Measurements from ENCODE around the gene SSTR5.

The SSTR5 gene

GRCh38 chr16:1061769-1062505 is 10.6 kb upstream of the SSTR5 start:
- TF ChIP-seq, protein P1, sequence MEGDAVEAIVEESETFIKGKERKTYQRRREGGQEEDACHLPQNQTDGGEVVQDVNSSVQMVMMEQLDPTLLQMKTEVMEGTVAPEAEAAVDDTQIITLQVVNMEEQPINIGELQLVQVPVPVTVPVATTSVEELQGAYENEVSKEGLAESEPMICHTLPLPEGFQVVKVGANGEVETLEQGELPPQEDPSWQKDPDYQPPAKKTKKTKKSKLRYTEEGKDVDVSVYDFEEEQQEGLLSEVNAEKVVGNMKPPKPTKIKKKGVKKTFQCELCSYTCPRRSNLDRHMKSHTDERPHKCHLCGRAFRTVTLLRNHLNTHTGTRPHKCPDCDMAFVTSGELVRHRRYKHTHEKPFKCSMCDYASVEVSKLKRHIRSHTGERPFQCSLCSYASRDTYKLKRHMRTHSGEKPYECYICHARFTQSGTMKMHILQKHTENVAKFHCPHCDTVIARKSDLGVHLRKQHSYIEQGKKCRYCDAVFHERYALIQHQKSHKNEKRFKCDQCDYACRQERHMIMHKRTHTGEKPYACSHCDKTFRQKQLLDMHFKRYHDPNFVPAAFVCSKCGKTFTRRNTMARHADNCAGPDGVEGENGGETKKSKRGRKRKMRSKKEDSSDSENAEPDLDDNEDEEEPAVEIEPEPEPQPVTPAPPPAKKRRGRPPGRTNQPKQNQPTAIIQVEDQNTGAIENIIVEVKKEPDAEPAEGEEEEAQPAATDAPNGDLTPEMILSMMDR (IDR thresholded peaks at IDR 0.05; ENCODE audit: insufficient read depth, low read length, missing control alignments) = no peak
- H3K4me3 ChIP-seq (ENCODE audit: low read depth, low read length) = no peak overlapping the region
- POLR2A ChIA-PET = no interaction called here
- DNase-seq (ENCODE audit: low read depth, low spot score) = no peak
- CTCF ChIA-PET = interaction anchor here (1.0 kb wide), 1 partner anchor 320 kb away, joined by 3 read pairs; no protein-coding TSS in a partner anchor

- no peak overlapping the region for H3K4me3 ChIP-seq (ENCODE audit: low read depth, low read length)
- ChIA-PET CTCF (no interaction called here), POLR2A (no interaction called here)
Measured at GRCh38 chr16:1062895-1063294, 9.7 kb upstream of the SSTR5 start.

DNA sequence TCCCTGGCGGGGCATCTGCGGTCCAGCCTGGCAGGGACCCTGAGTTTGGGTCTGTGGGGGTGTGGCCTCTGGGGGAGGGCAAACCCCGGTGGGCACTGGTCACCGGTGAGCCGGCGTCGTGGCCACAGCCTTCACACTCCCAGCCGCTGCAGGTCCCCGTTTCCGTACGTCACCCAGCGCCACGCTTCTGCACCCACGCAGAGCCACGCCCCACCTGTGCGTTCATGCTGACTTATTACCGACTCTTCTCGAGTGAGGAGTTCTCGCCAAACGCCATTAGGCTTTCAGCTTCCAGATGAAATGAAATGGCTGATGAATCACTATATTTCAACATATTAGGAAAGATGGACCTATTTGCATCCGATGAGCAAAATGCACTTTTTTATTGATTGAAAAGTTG is 8.8 kb upstream of the SSTR5 start:
- no peak for DNase-seq (ENCODE audit: low read depth, low spot score)
- ChIA-PET CTCF (interaction anchor here (2.0 kb wide), 1 partner anchor 8 kb away, joined by 11 read pairs; no protein-coding TSS in a partner anchor), POLR2A (no interaction called here)
- H3K4me3 ChIP-seq (ENCODE audit: low read depth, low read length) = no peak overlapping the region
- TF ChIP-seq, protein P1 (IDR thresholded peaks at IDR 0.05; ENCODE audit: insufficient read depth, low read length, missing control alignments) = no peak

More at GRCh38 chr16:1062895-1063294, 9.7 kb upstream of the SSTR5 start:
- no peak for DNase-seq (ENCODE audit: low read depth, low spot score)
- TF ChIP-seq, protein P1 (IDR thresholded peaks at IDR 0.05; ENCODE audit: insufficient read depth, low read length, missing control alignments) = no peak

DNA sequence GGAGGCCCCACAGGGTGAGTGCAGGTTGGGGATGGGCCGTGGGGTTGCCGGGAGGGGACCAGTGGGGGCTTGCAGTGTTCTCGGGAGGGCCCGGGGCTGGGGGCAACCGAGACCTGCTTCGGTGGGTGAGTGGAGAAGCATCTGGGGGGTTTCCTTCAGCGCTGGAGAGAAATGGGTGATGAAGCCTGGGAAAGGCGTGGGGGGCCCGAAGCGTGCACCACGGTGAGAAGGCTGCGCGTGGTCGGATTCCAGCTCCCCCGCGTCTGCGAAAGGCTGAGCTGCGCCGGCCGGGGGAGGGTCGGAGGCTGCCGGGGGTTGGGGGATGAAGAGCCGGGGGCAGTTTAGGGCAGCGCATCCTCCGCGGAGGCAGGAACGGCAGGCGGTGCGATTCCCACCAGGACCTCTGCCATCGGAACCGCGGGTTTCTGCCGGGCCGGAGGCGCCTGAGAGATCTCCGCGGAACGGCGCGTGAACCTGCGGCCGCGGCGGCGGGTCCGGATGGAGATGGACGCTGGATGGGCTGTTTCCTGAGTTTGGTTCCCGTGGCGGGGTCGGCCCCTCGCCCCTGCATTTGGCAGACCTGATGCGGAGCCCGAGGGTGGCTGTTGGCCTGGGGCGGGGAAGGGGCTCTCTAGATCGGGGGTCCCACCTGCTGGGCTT is 6.9 kb upstream of the SSTR5 start:
- H3K4me3 ChIP-seq (ENCODE audit: low read depth, low read length) = no peak overlapping the region
- no peak for DNase-seq (ENCODE audit: low read depth, low spot score)
- ChIA-PET POLR2A (no interaction called here), CTCF (interaction anchor here (2.0 to 2.2 kb wide), 2 partner anchors 8 to 10 kb away, joined by 6 to 11 read pairs; no protein-coding TSS in a partner anchor)
- TF ChIP-seq, protein P1 (IDR thresholded peaks at IDR 0.05; ENCODE audit: insufficient read depth, low read length, missing control alignments) = no peak

- ChIA-PET POLR2A (no interaction called here), CTCF (interaction anchor here (1.3 to 2.2 kb wide), 2 partner anchors 9 to 11 kb away, joined by 3 to 6 read pairs; no protein-coding TSS in a partner anchor)
- H3K4me3 ChIP-seq (ENCODE audit: low read depth, low read length) = no peak overlapping the region
- no peak for DNase-seq (ENCODE audit: low read depth, low spot score)
- TF ChIP-seq, protein P1 (IDR thresholded peaks at IDR 0.05; ENCODE audit: insufficient read depth, low read length, missing control alignments) = no peak
Measured at GRCh38 chr16:1066584-1067172, 5.9 kb upstream of the SSTR5 start.

DNA sequence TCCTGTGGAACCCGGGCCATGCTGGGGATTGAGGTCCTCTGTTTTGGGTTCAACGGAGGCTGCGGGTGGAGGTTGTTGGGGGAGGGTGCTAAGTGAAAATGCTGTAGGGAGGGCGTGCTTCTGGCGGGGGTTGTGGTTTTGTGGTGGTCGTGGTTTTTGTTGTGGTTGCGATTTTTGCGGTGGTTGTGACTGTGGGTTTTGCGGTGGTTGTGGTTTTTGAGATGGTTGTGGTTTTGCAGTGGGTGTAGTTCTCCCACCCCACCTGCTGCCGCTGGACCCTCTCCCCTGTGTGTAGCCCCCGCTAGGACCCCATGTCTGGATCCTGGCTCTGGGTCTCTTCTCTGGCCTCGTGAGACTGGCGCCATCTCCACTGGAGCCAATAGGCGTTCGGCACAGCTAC is 4.9 kb upstream of the SSTR5 start:
- TF ChIP-seq, protein P1 (IDR thresholded peaks at IDR 0.05; ENCODE audit: insufficient read depth, low read length, missing control alignments) = no peak
- no peak overlapping the region for H3K4me3 ChIP-seq (ENCODE audit: low read depth, low read length)
- POLR2A ChIA-PET = no interaction called here
- DNase-seq (ENCODE audit: low read depth, low spot score) = no peak
- CTCF ChIA-PET = interaction anchor here (1.3 kb wide), 1 partner anchor 12 kb away, joined by 3 read pairs; no protein-coding TSS in a partner anchor
